ENCODE measurements around the gene FKBP7. TPM values are rescaled to one million over a fixed set of nuclear protein-coding genes. Genes with fewer than 3 reads are reported as not detected.

Gene FKBP7
- total RNA-seq, 1 donor from 2014 or later = 34.1 TPM

DNA sequence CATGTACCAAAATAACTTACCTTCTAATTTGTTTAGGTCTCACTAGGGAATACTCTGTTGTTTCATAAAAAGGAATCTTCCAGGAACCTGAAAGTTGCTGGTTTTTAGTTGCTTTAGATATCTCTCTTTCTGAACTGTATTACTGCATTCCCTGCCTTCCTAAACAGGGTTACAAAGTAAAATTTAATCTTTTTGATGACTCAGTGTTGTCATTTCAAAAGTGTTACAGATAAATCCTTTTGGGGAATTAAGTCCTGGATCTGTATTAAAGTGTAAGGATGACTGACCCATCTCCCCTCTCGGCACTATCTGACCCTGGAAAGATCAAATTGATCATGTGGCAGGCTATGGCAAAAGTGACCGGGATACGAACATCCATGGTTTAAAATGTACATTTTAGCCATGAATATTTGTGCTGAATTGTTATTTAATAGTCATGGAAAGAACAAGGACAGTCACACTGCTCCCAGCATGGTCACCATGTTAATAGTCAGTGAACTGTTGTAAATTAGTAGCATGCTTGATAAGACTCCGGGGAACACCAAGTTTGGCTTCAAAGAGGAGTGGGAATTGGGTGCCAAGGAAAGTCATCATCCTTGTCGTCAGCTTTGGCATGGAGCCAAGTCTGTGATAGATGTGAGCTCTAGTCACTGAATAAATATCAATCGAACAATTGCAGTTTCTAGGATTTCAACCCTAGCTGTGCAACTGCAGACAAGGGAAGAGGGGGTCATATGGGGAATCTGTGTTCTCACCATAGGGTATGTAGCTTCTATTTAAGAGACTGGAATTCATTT lies 6.0 kb upstream of the FKBP7 start:
- H3K27me3 Mint-ChIP-seq = no peaks in the 10 kb centered on the region
- H3K27ac Mint-ChIP-seq = no peak overlapping the region
- no peak for DNase-seq (ENCODE audit: extremely low spot score, unreplicated experiment)
- H3K36me3 Mint-ChIP-seq = peaks cover 24% of the 10 kb centered on the region
- peaks cover 35% of the 10 kb centered on the region for H3K4me1 Mint-ChIP-seq (ENCODE audit: unreplicated experiment)
- no peaks in the 10 kb centered on the region for H3K9me3 Mint-ChIP-seq
- no peak for TF ChIP-seq CTCF (conservative IDR thresholded peaks at IDR 0.05)
- H3K4me3 Mint-ChIP-seq = no peak overlapping the region

- TF ChIP-seq CTCF (conservative IDR thresholded peaks at IDR 0.05) = no peak
- Mint-ChIP-seq H3K27ac (no peak overlapping the region), H3K27me3 (no peaks in the 10 kb centered on the region), H3K4me3 (peak overlapping the region; percentile 98), H3K4me1 (ENCODE audit: unreplicated experiment) (peaks cover 42% of the 10 kb centered on the region), H3K9me3 (no peaks in the 10 kb centered on the region), H3K36me3 (peaks cover 16% of the 10 kb centered on the region)
- no peak for DNase-seq (ENCODE audit: extremely low spot score, unreplicated experiment)
Observed at GRCh38 chr2:178482437-178482836, 4.0 kb upstream of the FKBP7 start.

DNA sequence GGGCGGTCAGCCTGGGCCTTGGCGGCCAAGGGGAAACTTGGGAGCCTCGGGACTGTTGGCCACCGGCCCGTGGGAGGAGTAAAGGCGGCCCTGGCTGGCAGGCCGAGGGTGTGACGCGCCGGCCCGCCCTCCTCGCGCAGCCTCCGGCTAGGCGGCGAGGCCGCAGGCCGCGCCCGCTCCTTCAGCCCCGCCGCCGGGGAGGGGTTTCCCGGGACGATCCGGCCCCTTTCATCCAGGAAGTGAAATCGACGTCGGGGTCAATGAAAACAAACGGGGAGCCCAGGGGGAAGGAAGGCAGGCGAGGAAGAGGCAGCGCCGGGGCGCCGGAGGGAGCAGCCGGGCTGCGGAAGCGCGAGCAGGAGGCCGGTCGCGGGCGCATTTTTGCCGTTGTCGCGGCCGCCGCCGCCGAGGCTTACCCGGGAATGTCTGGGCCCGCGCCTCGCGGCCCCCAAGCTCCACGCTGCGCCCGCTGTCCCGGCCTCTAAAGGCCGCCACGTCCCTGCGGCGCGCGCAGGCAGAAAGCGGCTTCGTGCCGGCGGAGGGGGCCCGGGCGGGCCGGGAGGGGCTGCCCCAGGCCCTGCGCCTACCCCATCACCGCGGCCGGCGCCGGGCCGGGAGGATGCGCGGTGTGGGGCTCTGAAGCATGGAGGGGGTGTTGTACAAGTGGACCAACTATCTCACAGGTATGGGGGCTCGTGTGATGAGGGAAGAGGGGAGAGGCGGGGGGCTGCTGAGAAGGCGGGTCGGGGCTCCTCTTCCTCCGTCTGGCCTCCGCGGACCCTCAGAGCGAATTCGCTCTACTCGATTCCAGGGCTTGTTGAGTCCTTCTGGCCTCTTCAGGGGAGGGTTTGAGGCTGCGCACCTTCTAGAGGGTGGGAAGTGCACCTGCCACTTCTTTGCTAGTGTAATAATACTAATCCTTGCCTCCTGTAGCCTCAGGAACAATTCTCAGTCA lies 2.1 kb upstream of the FKBP7 start, which contains the start of gene PLEKHA3:
Gene PLEKHA3 (plus strand): TSS at position 231 of the 955 bp plus-strand sequence. CDS start 413 bp downstream, at position 644.
- Mint-ChIP-seq H3K4me3 (peak within 1 kb of the TSS; percentile 99), H3K4me1 (ENCODE audit: unreplicated experiment) (peaks cover 36% of the 10 kb centered on the region)

GRCh38 chr2:178479758-178480226 lies 1.4 kb upstream of the FKBP7 start:
- DNase-seq (ENCODE audit: extremely low spot score, unreplicated experiment) = no peak
- no peak for TF ChIP-seq CTCF (conservative IDR thresholded peaks at IDR 0.05)
- Mint-ChIP-seq H3K27ac (peak overlapping the region; percentile 99), H3K9me3 (no peaks in the 10 kb centered on the region), H3K36me3 (no peaks in the 10 kb centered on the region), H3K4me1 (ENCODE audit: unreplicated experiment) (peaks cover 32% of the 10 kb centered on the region), H3K4me3 (peak overlapping the region; percentile 99), H3K27me3 (no peaks in the 10 kb centered on the region)

More for the DNA sequence above, 2.1 kb upstream of the FKBP7 start, which contains the start of gene PLEKHA3:
- peak within 1 kb of the TSS; percentile 99 for H3K27ac Mint-ChIP-seq
- TF ChIP-seq CTCF (conservative IDR thresholded peaks at IDR 0.05) = no peak
- peak; percentile 90 for DNase-seq (ENCODE audit: extremely low spot score, unreplicated experiment)
- H3K27me3 Mint-ChIP-seq = no peaks in the 10 kb centered on the region
- H3K9me3 Mint-ChIP-seq = no peaks in the 10 kb centered on the region
- peaks cover 3% of the 10 kb centered on the region for H3K36me3 Mint-ChIP-seq

- no peak for TF ChIP-seq CTCF (conservative IDR thresholded peaks at IDR 0.05)
- no peaks in the 10 kb centered on the region for H3K36me3 Mint-ChIP-seq
- H3K4me3 Mint-ChIP-seq = peak overlapping the region; percentile 99
- peak overlapping the region; percentile 99 for H3K27ac Mint-ChIP-seq
- H3K4me1 Mint-ChIP-seq (ENCODE audit: unreplicated experiment) = peaks cover 27% of the 10 kb centered on the region
- DNase-seq (ENCODE audit: extremely low spot score, unreplicated experiment) = no peak
- no peaks in the 10 kb centered on the region for H3K27me3 Mint-ChIP-seq
- no peaks in the 10 kb centered on the region for H3K9me3 Mint-ChIP-seq
Observed at GRCh38 chr2:178479275-178479616, 846 bp upstream of the FKBP7 start.
